ENCODE results near the gene ATG4D.

ATG4D gene

GRCh38 chr19:10593820-10594637, 50.3 kb downstream of the ATG4D start:
- TF ChIP-seq TCF4 (CRISPR knock-in tag; IDR thresholded peaks at IDR 0.05; ENCODE audit: borderline replicate concordance) (no peak), PPARA (CRISPR knock-in tag; IDR thresholded peaks at IDR 0.05; ENCODE audit: borderline replicate concordance) (no peak), SNAI2 (CRISPR knock-in tag; IDR thresholded peaks at IDR 0.05) (no peak), TOX (CRISPR knock-in tag; IDR thresholded peaks at IDR 0.05; ENCODE audit: borderline replicate concordance) (no peak), CSRNP3 (CRISPR knock-in tag; IDR thresholded peaks at IDR 0.05) (no peak), ZC3H10 (CRISPR knock-in tag; IDR thresholded peaks at IDR 0.05) (no peak), GLIS3 (CRISPR knock-in tag; IDR thresholded peaks at IDR 0.05) (no peak), ZNF565 (CRISPR knock-in tag; conservative IDR thresholded peaks at IDR 0.05; ENCODE audit: low read depth) (no peak), CSDC2 (CRISPR knock-in tag; IDR thresholded peaks at IDR 0.05) (no peak), ESRRG (CRISPR knock-in tag; IDR thresholded peaks at IDR 0.05) (no peak), RARB (CRISPR knock-in tag; IDR thresholded peaks at IDR 0.05) (no peak)
- no peak for ATAC-seq

GRCh38 chr19:10600149-10600548, 56.4 kb downstream of the ATG4D start:
- TF ChIP-seq ZC3H10 (CRISPR knock-in tag; IDR thresholded peaks at IDR 0.05) (no peak), ZFP3 (CRISPR knock-in tag; IDR thresholded peaks at IDR 0.05) (no peak), ZNF70 (CRISPR knock-in tag; IDR thresholded peaks at IDR 0.05) (no peak), CSDC2 (CRISPR knock-in tag; IDR thresholded peaks at IDR 0.05) (no peak), CSRNP3 (CRISPR knock-in tag; IDR thresholded peaks at IDR 0.05) (no peak), TSHZ2 (CRISPR knock-in tag; IDR thresholded peaks at IDR 0.05) (no peak), ISL1 (CRISPR knock-in tag; IDR thresholded peaks at IDR 0.05) (no peak), ZNF565 (CRISPR knock-in tag; conservative IDR thresholded peaks at IDR 0.05; ENCODE audit: low read depth) (no peak), RARB (CRISPR knock-in tag; IDR thresholded peaks at IDR 0.05) (no peak), TCF4 (CRISPR knock-in tag; IDR thresholded peaks at IDR 0.05; ENCODE audit: borderline replicate concordance) (no peak), PPARA (CRISPR knock-in tag; IDR thresholded peaks at IDR 0.05; ENCODE audit: borderline replicate concordance) (no peak), OSR1 (CRISPR knock-in tag; IDR thresholded peaks at IDR 0.05) (no peak), ESRRG (CRISPR knock-in tag; IDR thresholded peaks at IDR 0.05) (no peak), ARNTL (CRISPR knock-in tag; IDR thresholded peaks at IDR 0.05; ENCODE audit: borderline replicate concordance, low read depth) (no peak), PATZ1 (CRISPR knock-in tag; IDR thresholded peaks at IDR 0.05; ENCODE audit: borderline replicate concordance) (no peak), CREB5 (CRISPR knock-in tag; IDR thresholded peaks at IDR 0.05; ENCODE audit: low read depth) (no peak)
- ATAC-seq = no peak

- ATAC-seq = no peak; the same call in 2 of the 3 replicates
- TF ChIP-seq ZNF565 (CRISPR knock-in tag; conservative IDR thresholded peaks at IDR 0.05; ENCODE audit: low read depth) = no peak
- TF ChIP-seq ZNF70 (CRISPR knock-in tag; IDR thresholded peaks at IDR 0.05) = no peak
- no peak for TF ChIP-seq ZFP30 (CRISPR knock-in tag; IDR thresholded peaks at IDR 0.05)
- no peak for TF ChIP-seq POU6F1 (CRISPR knock-in tag; IDR thresholded peaks at IDR 0.05; ENCODE audit: borderline replicate concordance, low read depth)
- TF ChIP-seq TSHZ2 (CRISPR knock-in tag; IDR thresholded peaks at IDR 0.05) = no peak
- TF ChIP-seq TCF4 (CRISPR knock-in tag; IDR thresholded peaks at IDR 0.05; ENCODE audit: borderline replicate concordance) = no peak
- no peak for TF ChIP-seq ZC3H10 (CRISPR knock-in tag; IDR thresholded peaks at IDR 0.05)
- no peak for TF ChIP-seq CSDC2 (CRISPR knock-in tag; IDR thresholded peaks at IDR 0.05)
- TF ChIP-seq ARNTL (CRISPR knock-in tag; IDR thresholded peaks at IDR 0.05; ENCODE audit: borderline replicate concordance, low read depth) = no peak
- no peak for TF ChIP-seq ZFP3 (CRISPR knock-in tag; IDR thresholded peaks at IDR 0.05)
Observed at GRCh38 chr19:10601999-10602329, 58.3 kb downstream of the ATG4D start.

Data from SK-N-SH treated with all-trans-retinoic acid at 6 μM for 48 hours (cell line).